ENCODE results near the gene CBX5.
"Not testable (repeated sequence)": the region's sequence is repeated elsewhere in the genome, so short reads cannot be mapped to it uniquely, and the experiment has no call there.

CBX5 gene

DNA sequence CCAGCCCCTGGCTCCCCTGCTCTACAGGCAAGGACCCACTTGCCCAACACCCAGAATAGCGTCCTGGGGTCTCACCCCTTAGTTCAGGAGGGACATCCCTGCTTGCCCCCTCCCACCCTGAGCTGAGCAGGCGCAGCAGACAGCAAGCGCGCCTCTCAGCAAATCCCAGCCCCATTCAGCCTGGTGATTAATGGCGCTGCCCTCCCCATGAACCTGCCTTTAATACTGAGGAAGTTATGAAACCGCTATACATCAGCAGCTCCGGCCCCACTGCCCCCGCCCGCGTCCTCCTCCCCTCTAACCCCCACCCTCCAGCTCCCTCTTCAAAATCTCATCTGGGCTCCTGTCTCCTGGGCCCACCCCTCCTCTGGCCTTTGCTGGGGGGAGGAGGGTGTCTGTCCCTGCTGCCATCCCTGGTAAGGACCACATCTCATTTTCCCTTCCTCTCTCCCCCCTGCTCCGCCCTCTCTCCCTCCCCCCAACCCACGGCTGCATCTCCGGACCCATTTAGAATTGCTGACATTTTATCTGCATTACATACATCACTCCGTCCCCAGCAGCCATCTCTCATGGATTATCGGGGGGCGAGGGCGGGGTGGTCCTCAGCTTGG, 84.1 kb downstream of the CBX5 start:
- DNase-seq: no peak

DNA sequence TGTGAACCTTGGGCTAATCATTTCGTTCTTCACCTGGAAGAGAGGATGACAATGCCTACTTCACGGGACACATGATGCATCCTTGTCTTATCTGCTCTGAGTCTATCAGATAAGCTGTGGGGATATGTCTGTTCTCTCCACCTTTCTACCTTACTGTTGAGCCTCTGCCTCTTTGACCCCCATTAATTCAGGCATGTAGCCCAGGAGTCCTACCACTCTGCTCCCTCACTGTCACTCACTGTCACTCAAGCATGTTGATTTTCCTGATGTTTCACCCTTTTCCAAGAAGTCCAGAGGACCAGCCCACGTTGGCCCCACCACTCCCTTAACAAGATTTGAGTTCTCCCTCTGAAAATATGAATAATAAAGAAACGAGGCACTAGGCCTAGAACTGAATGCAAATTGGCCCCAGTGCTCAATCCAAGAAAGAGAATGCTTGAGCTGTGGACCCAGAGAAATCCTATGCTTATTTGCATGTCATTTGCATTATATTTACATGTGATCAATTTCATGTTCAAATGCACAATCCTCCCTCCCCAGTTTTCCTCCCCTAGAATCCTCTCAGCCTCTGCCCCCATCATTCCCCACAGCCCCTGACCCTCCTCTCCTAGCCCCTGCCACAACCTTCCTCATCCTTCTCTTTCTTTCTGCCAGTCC, 84.7 kb downstream of the CBX5 start:
- DNase-seq: no peak

DNA sequence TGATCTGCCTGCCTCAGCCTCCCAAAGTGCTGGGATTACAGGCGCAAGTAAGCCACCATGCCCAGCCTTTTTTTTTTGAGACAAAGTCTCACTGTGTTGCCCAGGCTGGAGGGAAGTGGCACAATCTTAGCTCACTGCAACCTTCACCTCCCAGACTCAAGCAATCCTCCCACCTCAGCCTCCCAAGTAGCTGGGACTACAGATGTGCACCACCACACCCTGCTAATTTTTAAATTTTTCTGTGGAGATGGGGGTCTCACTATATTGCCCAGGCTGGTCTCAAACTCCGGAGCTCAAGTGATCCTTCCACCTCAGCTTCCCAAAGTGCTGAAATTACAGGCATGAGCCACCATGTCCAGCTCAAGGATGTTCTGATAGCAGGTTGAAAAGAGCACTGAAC, 85.3 kb downstream of the CBX5 start:
- not testable (repeated sequence) for DNase-seq

DNA sequence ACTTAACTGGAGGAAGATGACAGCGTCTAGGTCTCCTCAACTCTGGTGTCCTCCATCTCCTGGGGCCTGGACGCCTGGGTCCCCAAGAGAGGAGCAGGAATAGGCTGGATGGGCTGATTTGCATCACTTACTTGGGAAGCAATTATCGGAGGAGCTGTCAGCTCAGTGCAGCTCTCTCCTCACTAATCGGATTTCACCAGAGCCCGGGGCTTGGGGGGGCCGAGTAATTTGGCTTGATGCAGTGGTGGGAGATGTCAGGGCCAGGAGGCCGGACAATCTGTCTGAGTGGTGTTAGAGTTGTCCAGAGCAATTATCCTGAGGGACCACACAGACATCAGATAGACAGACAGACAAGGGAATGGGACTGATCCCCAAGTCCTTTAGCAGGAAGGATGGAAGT, 86.5 kb downstream of the CBX5 start:
- no peak for DNase-seq

DNA sequence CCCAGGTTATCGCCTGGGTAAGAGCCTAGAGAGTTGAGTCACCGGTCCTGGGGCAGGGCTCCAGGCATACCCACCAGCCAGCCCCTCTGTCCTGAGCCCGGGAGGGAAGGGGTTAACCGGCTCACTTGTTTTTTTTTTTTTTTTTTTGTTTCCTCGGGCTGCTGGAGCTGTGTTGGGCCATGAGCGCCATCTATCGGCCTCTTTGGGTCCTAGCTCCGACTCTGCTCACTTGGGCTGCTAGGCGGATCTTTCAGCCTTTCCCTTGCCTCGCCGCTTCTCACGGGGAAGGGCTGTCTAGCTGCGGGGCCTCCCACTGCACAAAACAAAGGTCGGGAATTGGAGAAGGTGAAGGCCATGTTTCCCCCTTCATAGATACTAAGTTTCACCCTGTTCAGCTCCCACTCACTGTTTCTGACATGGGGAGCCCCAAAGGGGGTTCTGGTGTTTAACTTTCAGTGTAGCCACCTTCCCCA, 88.3 kb downstream of the CBX5 start:
- DNase-seq: peak; percentile 59 to 62

DNA sequence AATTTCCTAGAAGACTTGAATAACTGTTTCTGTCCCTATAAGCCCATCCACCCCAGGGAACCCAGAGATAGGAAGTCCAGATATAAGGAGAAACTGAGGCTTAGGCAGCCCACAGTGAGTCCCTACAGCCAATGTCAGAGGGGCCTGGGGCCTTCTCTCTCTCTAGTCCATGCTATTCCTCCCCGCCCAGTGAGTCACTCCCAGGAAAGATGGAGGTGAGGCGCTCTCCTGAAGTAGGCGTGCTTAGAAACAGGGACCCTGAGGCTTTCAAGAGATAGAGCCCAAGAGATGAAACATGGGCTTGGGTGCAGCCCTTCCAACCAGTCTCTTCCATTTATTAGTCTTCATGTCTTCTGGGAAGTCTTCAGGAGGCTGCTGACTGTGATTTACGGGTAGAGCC, 88.8 kb downstream of the CBX5 start:
- no peak for DNase-seq

DNA sequence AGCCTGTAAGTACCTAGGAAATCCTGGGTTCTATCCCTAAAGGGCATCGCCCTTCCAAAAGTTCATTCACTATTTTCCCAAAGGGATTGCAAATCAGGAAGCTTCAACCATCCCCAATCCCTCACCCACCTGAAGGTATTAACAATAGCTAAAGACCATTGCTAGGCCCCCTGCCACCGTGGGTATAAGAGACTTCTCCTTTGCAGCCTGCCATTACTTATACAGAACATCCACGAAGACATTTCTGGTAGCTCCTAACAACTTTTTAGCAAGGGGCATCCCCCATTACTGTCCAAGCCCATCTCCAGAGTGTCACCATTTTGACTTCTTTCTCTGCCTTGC, 90.8 kb downstream of the CBX5 start:
- DNase-seq: no peak

DNA sequence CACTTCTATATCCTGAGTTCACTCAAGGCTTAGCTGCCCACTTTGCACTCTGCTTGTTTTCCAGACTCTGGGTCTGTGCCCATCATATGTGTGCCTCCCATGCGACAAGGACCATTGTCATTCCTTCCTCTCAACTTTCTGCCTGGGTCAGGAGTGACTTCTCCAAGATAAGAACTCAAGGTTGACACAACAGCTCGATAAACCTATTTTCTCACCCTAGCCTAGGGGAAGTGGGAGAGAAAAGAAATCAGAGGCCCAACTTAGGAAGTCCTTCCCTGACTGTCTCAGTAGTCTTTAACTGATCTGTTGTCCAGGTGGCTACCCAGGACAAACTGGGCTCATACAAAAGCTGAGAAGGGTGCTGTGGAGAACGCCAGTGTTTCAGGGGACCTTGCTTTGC, 92.8 kb downstream of the CBX5 start:
- DNase-seq: no peak

DNA sequence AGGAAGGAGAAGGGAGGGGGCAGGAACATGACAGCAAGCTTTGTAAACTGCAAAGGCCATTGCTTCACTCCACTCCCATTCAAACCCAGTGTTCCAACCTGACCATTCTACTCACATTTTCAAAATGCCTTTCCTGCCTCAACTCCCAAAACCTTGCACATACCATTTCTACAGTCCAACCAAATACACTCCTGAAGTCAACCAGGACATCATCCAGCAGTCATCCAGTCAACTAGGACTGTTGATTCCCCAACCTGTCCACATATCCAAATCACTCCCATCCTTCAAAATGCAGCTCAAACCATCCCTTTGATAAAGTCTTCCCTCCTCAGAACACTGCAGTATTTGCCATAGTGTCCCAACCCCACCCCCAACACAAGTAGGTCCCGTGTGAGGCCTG, 94.0 kb downstream of the CBX5 start:
- no peak for DNase-seq

DNA sequence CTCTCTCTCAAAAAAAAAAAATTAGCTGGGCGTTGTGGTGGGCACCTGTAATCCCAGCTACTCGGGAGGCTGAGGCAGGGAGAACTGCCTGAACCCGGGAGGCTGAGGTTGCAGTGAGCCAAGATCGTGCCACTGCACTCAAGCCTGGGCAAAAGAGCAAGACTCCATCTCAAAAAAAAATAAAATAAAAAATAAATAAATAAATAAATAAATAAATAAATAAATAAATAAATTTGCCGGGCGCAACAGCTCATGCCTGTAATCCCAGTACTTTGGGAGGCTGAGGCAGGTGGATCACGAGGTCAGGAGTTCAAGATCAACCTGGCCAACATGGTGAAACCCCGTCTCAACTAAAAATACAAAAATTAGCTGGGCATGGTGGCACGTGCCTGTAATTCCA, 94.6 kb downstream of the CBX5 start:
- not testable (repeated sequence) for DNase-seq

DNA sequence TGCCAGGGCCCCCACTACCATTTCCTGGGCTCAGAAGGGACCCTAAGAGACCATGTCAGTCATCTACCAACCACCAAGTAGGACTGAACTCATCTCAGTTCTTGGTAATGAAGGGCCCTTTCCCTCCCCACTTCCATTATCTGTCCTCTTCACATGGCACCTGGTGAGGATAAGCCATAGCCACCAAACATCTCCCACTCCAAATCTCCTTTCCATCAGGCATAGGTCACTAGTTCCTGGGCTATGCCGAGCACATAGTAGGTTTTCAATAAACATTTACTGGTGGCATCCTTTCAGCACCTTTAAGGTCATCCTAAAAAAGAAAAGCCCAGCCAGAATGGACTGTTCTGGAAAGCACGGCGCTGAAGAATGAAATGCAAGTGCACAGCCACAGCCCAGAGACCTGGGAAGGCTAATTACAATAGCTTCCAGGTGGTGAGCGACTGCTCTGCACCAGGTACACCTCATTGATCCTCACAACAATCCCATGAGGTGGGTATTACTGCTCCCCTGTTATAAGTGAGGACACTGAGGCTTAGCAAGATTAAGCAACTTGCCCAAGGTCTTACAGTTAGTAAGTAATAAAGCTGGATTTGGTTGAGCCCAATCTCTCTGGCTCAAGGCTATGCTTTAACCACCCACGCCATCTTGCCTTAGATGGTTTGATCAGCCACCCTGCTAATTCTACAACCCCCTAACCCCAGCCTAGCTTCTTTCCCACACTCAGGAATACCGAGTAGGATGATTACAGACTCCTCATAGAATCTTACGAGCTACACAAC, 95.7 kb downstream of the CBX5 start:
- DNase-seq: no peak

DNA sequence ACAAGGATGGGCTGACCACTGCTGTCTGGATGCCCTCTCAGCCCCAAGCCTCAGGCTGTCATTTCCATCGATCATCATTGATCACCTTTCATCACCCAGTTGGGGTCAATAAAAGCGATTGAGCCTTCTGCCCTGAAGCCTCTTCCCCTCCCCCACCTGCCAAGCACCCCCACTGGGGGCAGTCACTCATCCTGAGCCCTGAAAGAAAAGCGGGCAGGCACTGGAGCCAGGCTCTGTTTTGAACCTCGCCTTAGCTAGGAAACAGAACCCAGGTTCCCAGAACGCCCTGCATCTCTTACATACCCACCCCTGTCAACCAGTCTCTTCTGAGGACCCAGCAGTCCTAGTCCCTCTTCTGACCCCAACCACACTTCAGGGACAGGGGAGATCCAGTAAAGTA, 96.9 kb downstream of the CBX5 start:
- no peak for DNase-seq

DNA sequence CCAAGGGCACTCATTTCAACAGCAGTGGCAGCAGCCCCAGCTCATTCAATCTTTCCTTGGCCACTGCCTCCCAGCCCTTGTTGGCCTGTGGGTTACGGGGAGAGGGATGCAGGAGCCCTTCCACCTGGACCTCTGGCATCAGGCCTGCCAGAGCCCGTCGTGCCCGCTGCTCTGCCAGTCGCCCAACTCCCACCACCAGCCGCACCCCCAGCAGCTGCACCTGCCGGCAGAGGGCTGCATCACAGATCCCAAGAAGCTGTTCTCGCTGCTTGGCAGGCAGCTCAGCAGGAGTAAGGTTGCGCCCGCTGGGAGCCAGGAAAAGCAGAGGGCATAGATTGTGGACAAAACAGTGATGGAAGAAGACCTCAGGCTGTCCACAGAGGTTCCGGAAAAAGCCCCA, 97.8 kb downstream of the CBX5 start:
- no peak for DNase-seq

Data from hippocampal formation (tissue), 2 donors.